Mesendoderm (in vitro differentiated cells): Measurements from ENCODE around the gene ARHGAP15.

Experiments
- DNase-seq: peaks from one replicate; pipeline ENCODE4 v3.0.0; 2013
- H2AK5ac ChIP-seq: 2 replicates; pipeline ENCODE4 v1.6.1; 2013; ENCODE audit warnings: low read length, inconsistent platforms
- H2BK120ac ChIP-seq: 2 replicates; pipeline ENCODE4 v1.6.1; 2013; ENCODE audit warnings: low read depth, mild to moderate bottlenecking, low read length, moderate library complexity, mixed read lengths
- H2BK15ac ChIP-seq: replicated peaks from 2 replicates; pipeline ENCODE4 v1.6.1; 2013; ENCODE audit warnings: low read depth, mild to moderate bottlenecking, moderate library complexity
- H2BK5ac ChIP-seq: 2 replicates; pipeline ENCODE4 v1.6.1; 2013; ENCODE audit warnings: low read length, inconsistent platforms
- H3K18ac ChIP-seq: 2 replicates; pipeline ENCODE4 v1.6.1; 2013; ENCODE audit warnings: mild to moderate bottlenecking, low read length, mixed read lengths
- H3K23ac ChIP-seq: one replicate; pipeline ENCODE4 v1.6.1; 2013; ENCODE audit warnings: low read length
- H3K27ac ChIP-seq: 2 replicates; pipeline ENCODE4 v1.5.1; 2013; ENCODE audit warnings: low read depth, mild to moderate bottlenecking, inconsistent platforms, low read length, moderate library complexity
- H3K27me3 ChIP-seq: 2 replicates; pipeline ENCODE4 v1.6.1; 2013; ENCODE audit warnings: low read length, control low read depth, mild to moderate bottlenecking, inconsistent platforms; ENCODE audit not compliant: insufficient read depth, poor library complexity
- H3K36me3 ChIP-seq: 2 replicates; pipeline ENCODE4 v1.6.1; 2013; ENCODE audit warnings: low read length, inconsistent platforms; ENCODE audit not compliant: control insufficient read depth, insufficient read depth
- H3K4ac ChIP-seq: one replicate; pipeline ENCODE4 v1.6.1; 2013; ENCODE audit warnings: low read depth, mild to moderate bottlenecking, low read length, moderate library complexity
- H3K4me1 ChIP-seq: 2 replicates; pipeline ENCODE4 v1.6.1; 2013; ENCODE audit warnings: low read depth, low read length, inconsistent platforms; ENCODE audit not compliant: control insufficient read depth
- H3K4me2 ChIP-seq: 2 replicates; pipeline ENCODE4 v1.6.1; 2013; ENCODE audit warnings: low read length
- H3K4me3 ChIP-seq: 2 replicates; pipeline ENCODE4 v1.5.1; 2013; ENCODE audit warnings: mild to moderate bottlenecking, low read length
- H3K56ac ChIP-seq: one replicate; pipeline ENCODE4 v1.6.1; 2013; ENCODE audit warnings: low read length
- H3K79me1 ChIP-seq: 2 replicates; pipeline ENCODE4 v1.6.1; 2013; ENCODE audit warnings: low read length, inconsistent platforms
- H3K79me2 ChIP-seq: 2 replicates; pipeline ENCODE4 v1.6.1; 2013; ENCODE audit warnings: mild to moderate bottlenecking, low read length; ENCODE audit not compliant: control insufficient read depth, insufficient read depth
- H3K9ac ChIP-seq: 2 replicates; pipeline ENCODE4 v1.6.1; 2013; ENCODE audit warnings: low read length, inconsistent platforms
- H4K5ac ChIP-seq: one replicate; pipeline ENCODE4 v1.6.1; 2013; ENCODE audit warnings: low read length
- H4K8ac ChIP-seq: one replicate; pipeline ENCODE4 v1.6.1; 2013; ENCODE audit warnings: low read depth, mild to moderate bottlenecking, control low read depth, low read length, moderate library complexity
- WGBS: extraction: QIAGEN DNeasy Blood & Tissue Kit; methylation state at CpG from one replicate; pipeline ENCODE4 v1.1.7; 2013; ENCODE audit warnings: low lambda C conversion rate, missing lambda C conversion rate; ENCODE audit not compliant: insufficient coverage; ENCODE audit errors: extremely low coverage; 5-methylcytosine and 5-hydroxymethylcytosine counted together

Gene ARHGAP15

DNA sequence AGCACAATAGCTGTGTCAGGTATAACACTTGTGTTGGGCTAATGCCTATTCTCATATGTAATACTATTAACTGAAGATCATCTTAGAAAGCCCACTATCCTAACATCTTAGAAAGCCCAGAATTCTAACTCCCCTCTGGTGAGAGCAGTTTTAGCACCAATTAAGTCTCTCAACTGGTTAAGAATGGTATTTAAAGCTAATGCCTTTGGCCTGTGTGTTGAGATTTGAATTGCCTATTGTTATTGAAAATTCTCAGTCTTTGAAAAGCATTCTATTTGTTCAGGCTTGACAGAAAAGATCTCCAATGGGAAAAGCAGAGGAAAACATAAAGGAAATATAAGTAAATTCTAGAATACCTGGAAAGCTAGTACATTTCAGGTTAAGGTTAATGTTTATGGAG lies 352.5 kb downstream of the ARHGAP15 start:
- H3K79me1 ChIP-seq: no peaks in the 10 kb centered on the region
- H3K27me3 ChIP-seq: no peaks in the 10 kb centered on the region
- H3K56ac ChIP-seq: no peak overlapping the region
- H3K27ac ChIP-seq: no peak overlapping the region
- H3K9ac ChIP-seq: no peak overlapping the region
- no peak overlapping the region for H2BK120ac ChIP-seq
- H3K4ac ChIP-seq: no peak overlapping the region
- no peak overlapping the region for H3K4me2 ChIP-seq
- H3K36me3 ChIP-seq: no peaks in the 10 kb centered on the region
- peak; percentile 27 for DNase-seq
- no peak overlapping the region for H4K8ac ChIP-seq
- H3K23ac ChIP-seq: no peak overlapping the region
- H3K79me2 ChIP-seq: no peaks in the 10 kb centered on the region
- no peak overlapping the region for H4K5ac ChIP-seq
- no peak overlapping the region for H2AK5ac ChIP-seq
- no peaks in the 10 kb centered on the region for H3K4me1 ChIP-seq
- no peak overlapping the region for H3K4me3 ChIP-seq
- no peak overlapping the region for H2BK5ac ChIP-seq
- H2BK15ac ChIP-seq: no peak overlapping the region
- H3K18ac ChIP-seq: no peak overlapping the region

DNA sequence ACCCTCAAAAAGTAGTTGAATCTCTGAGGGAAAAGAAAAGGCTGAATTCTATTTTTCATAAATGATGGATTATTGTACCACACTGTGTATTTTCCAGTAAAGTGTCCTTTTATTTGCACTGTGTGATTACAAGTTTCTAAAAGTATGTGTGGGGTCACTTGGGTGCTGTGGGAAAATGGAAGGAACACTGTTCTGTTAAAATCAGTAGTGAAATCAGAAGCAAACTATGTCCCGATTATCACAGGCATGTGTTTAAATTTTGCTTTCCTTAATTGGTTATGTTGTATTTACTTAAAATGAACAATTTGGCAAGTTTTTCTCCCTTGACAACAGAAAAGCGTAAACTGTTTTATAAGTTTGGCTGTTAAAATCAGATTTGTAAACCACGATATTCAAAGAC lies 353.1 kb downstream of the ARHGAP15 start:
- no peak for DNase-seq
- H2BK15ac ChIP-seq: no peak overlapping the region
- H3K79me2 ChIP-seq: no peaks in the 10 kb centered on the region
- H4K8ac ChIP-seq: no peak overlapping the region
- H2AK5ac ChIP-seq: no peak overlapping the region
- H3K9ac ChIP-seq: no peak overlapping the region
- H2BK120ac ChIP-seq: no peak overlapping the region
- H4K5ac ChIP-seq: no peak overlapping the region
- no peaks in the 10 kb centered on the region for H3K27me3 ChIP-seq
- no peaks in the 10 kb centered on the region for H3K79me1 ChIP-seq
- H2BK5ac ChIP-seq: no peak overlapping the region
- H3K23ac ChIP-seq: no peak overlapping the region
- H3K18ac ChIP-seq: no peak overlapping the region
- no peaks in the 10 kb centered on the region for H3K4me1 ChIP-seq
- H3K4ac ChIP-seq: no peak overlapping the region
- no peak overlapping the region for H3K56ac ChIP-seq
- no peaks in the 10 kb centered on the region for H3K36me3 ChIP-seq
- WGBS: no CpG with 5 or more reads among the region's 3 CpGs
- no peak overlapping the region for H3K4me3 ChIP-seq
- no peak overlapping the region for H3K4me2 ChIP-seq
- no peak overlapping the region for H3K27ac ChIP-seq

DNA sequence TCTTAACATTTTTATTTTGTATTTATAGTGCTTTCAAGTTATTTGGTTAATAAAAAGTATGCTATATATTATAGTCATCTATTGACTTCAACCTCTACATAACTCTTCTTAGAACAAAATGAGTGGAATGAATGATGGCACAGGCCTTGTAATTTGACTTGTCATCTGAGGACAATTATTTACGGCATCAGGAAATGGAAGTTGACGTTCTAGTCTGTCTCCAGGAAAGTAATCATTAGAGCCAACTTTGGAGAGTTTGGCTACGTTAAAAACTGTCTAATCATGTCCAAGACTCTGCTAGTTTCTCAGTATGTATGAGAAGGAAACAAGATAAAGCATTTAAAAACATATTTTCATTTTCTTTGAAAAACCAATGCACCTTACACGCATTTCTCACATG lies 353.6 kb downstream of the ARHGAP15 start:
- Histone ChIP-seq H2BK15ac (no peak overlapping the region), H4K5ac (no peak overlapping the region), H3K4ac (no peak overlapping the region), H3K27me3 (no peaks in the 10 kb centered on the region), H3K36me3 (no peaks in the 10 kb centered on the region), H2AK5ac (no peak overlapping the region), H3K9ac (no peak overlapping the region), H2BK5ac (no peak overlapping the region), H3K4me3 (no peak overlapping the region), H3K18ac (no peak overlapping the region), H3K79me1 (no peaks in the 10 kb centered on the region), H3K4me1 (no peaks in the 10 kb centered on the region), H4K8ac (no peak overlapping the region), H3K56ac (no peak overlapping the region), H3K23ac (no peak overlapping the region), H3K4me2 (no peak overlapping the region), H3K27ac (no peak overlapping the region), H2BK120ac (no peak overlapping the region), H3K79me2 (no peaks in the 10 kb centered on the region)
- DNase-seq: no peak
- WGBS: no CpG with 5 or more reads among the region's 4 CpGs

DNA sequence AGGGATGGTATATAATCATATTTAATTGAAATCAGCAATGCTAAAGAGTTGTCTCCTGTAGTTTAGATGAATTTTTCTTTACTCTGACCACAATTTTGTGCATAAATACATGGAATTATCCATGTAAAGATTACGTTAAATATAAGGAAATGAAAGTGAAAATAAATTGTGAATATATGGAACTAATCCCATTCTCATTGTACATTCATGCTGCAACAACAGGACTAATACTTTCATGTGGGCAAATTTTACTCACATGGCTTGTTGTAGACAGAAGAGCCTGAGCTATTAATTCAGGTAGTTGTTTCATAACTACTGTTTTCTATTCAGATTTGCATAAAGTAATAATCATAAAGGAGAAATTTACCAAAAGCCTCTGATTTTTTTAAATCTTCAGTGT lies 357.8 kb downstream of the ARHGAP15 start:
- H3K79me1 ChIP-seq: no peaks in the 10 kb centered on the region
- H3K27me3 ChIP-seq: no peaks in the 10 kb centered on the region
- H3K79me2 ChIP-seq: no peaks in the 10 kb centered on the region
- no peak overlapping the region for H2BK120ac ChIP-seq
- no peak overlapping the region for H3K9ac ChIP-seq
- no peaks in the 10 kb centered on the region for H3K4me1 ChIP-seq
- H4K8ac ChIP-seq: no peak overlapping the region
- no CpG with 5 or more reads among the region's 1 CpG for WGBS
- no peak overlapping the region for H3K23ac ChIP-seq
- no peak overlapping the region for H2BK5ac ChIP-seq
- H3K27ac ChIP-seq: no peak overlapping the region
- H3K4ac ChIP-seq: no peak overlapping the region
- no peak overlapping the region for H2BK15ac ChIP-seq
- no peak overlapping the region for H3K18ac ChIP-seq
- H3K4me3 ChIP-seq: no peak overlapping the region
- DNase-seq: no peak
- no peaks in the 10 kb centered on the region for H3K36me3 ChIP-seq
- H3K4me2 ChIP-seq: no peak overlapping the region
- H2AK5ac ChIP-seq: no peak overlapping the region
- H3K56ac ChIP-seq: no peak overlapping the region
- H4K5ac ChIP-seq: no peak overlapping the region

DNA sequence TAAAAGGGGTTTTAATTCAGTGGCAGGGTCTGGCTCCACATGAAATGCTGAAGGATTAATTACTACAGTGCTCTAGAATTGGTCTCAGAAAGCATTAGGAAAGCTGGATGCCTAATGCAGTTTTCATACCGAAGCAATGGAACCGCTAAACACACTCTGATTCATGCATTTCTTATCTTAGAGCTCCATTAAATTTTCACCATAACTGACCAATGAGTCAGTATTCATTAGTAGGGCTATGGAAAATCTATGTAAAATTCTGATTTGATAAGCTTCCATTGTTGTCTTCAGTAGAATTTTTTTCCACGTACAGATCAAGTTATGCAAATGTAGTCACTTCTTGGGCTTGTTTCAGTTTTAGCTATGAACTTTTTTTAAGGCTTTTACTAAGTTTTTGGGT lies 359.9 kb downstream of the ARHGAP15 start:
- H3K4me1 ChIP-seq: no peaks in the 10 kb centered on the region
- no peak overlapping the region for H2BK120ac ChIP-seq
- H3K79me2 ChIP-seq: no peaks in the 10 kb centered on the region
- H2AK5ac ChIP-seq: no peak overlapping the region
- H3K4me3 ChIP-seq: no peak overlapping the region
- no peak overlapping the region for H3K4ac ChIP-seq
- H3K9ac ChIP-seq: no peak overlapping the region
- no peak overlapping the region for H3K27ac ChIP-seq
- H3K79me1 ChIP-seq: no peaks in the 10 kb centered on the region
- no peak for DNase-seq
- no peaks in the 10 kb centered on the region for H3K27me3 ChIP-seq
- H3K56ac ChIP-seq: no peak overlapping the region
- H2BK5ac ChIP-seq: no peak overlapping the region
- no peak overlapping the region for H3K4me2 ChIP-seq
- WGBS: no CpG with 5 or more reads among the region's 3 CpGs
- H3K18ac ChIP-seq: no peak overlapping the region
- no peaks in the 10 kb centered on the region for H3K36me3 ChIP-seq
- no peak overlapping the region for H4K5ac ChIP-seq
- H3K23ac ChIP-seq: no peak overlapping the region
- no peak overlapping the region for H2BK15ac ChIP-seq
- H4K8ac ChIP-seq: no peak overlapping the region

DNA sequence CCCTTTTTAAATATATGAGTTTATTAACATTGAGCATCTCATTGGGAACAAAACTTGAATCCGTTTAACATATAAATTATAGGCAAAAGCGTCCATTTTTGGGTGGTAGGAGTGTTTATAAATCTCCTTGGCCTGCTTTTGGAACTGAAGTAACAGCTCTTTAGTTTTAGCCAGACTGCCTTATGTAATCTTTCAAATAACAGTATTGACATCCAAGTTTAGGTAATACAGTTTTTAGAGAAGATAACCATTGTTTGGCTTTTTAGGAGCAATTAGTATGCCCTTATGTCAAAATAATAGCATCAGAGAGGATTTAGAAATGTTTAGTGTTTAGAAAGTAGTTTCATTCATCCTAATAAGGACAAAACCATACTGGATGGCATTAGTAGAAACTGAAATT lies 361.9 kb downstream of the ARHGAP15 start:
- Histone ChIP-seq H3K27ac (no peak overlapping the region), H2BK120ac (no peak overlapping the region), H3K36me3 (no peaks in the 10 kb centered on the region), H3K18ac (no peak overlapping the region), H2BK15ac (no peak overlapping the region), H2AK5ac (no peak overlapping the region), H3K79me2 (no peaks in the 10 kb centered on the region), H3K27me3 (no peaks in the 10 kb centered on the region), H4K8ac (no peak overlapping the region), H3K4ac (no peak overlapping the region), H3K9ac (no peak overlapping the region), H4K5ac (no peak overlapping the region), H3K56ac (no peak overlapping the region), H3K4me1 (no peaks in the 10 kb centered on the region), H3K4me3 (no peak overlapping the region), H3K4me2 (no peak overlapping the region), H2BK5ac (no peak overlapping the region), H3K79me1 (no peaks in the 10 kb centered on the region), H3K23ac (no peak overlapping the region)
- no peak for DNase-seq
- no CpG with 5 or more reads among the region's 2 CpGs for WGBS
